Liver (tissue), 9 donors: Measurements from ENCODE around the gene TK1. TPM values are rescaled to one million over a fixed set of nuclear protein-coding genes. Genes with fewer than 3 reads are reported as not detected.

Experiments
- DNase-seq: peaks from one replicate; pipeline ENCODE4 v3.0.0-alpha.2; 2017; ENCODE audit warnings: low spot score
- H3K27ac ChIP-seq, 2 donors: one replicate each; pipeline ENCODE4 v1.7.0; 2013; ENCODE audit warnings: inconsistent platforms in 2 of 2, low read length in 2 of 2, control low read depth in 1 of 2, low read depth in 1 of 2, mild to moderate bottlenecking in 1 of 2
- H3K27me3 ChIP-seq, 4 donors: one replicate each; pipeline versions ENCODE4 v1.6.1 to v1.7.0; 2013; ENCODE audit warnings: low read length in 3 of 4, inconsistent platforms in 1 of 4, mild to moderate bottlenecking in 1 of 4, moderate library complexity in 1 of 4; ENCODE audit not compliant: control insufficient read depth in 4 of 4, insufficient read depth in 4 of 4
- H3K36me3 ChIP-seq, 4 donors: one replicate each; pipeline versions ENCODE4 v1.6.1 to v1.7.0; 2013; ENCODE audit warnings: low read length in 3 of 4, mild to moderate bottlenecking in 3 of 4, low read depth in 1 of 4, moderate library complexity in 1 of 4; ENCODE audit not compliant: control insufficient read depth in 4 of 4, insufficient read depth in 3 of 4
- H3K4me1 ChIP-seq, 4 donors: one replicate each; pipeline versions ENCODE4 v1.6.1 to v1.7.0; 2013; ENCODE audit warnings: low read length in 3 of 4, mild to moderate bottlenecking in 3 of 4, moderate library complexity in 1 of 4; ENCODE audit not compliant: control insufficient read depth in 4 of 4, insufficient read depth in 4 of 4
- H3K4me3 ChIP-seq, 3 donors: one replicate each; pipeline versions ENCODE4 v1.6.1 to v1.7.0; 2013; ENCODE audit warnings: low read length in 3 of 3, control low read depth in 1 of 3, low read depth in 1 of 3, mild to moderate bottlenecking in 1 of 3
- H3K9ac ChIP-seq, 2 donors: one replicate each; pipeline ENCODE4 v1.7.0; 2013; ENCODE audit warnings: low read length in 2 of 2, mild to moderate bottlenecking in 2 of 2, moderate library complexity in 2 of 2, control low read depth in 1 of 2, low read depth in 1 of 2
- H3K9me3 ChIP-seq, 4 donors: one replicate each; pipeline versions ENCODE4 v1.6.1 to v1.7.0; 2013; ENCODE audit warnings: low read length in 3 of 4; ENCODE audit not compliant: control insufficient read depth in 4 of 4
- ATF3 ChIP-seq: IDR thresholded peaks from 2 replicates; pipeline ENCODE4 v1.6.1; 2016; ENCODE audit warnings: antibody characterized with exemption
- CTCF ChIP-seq: fragments of 150-350 bp; IDR thresholded peaks from 2 replicates; pipeline ENCODE4 v1.5.1; 2017; ENCODE audit warnings: improper control_type of control experiment, low read depth, low read length; ENCODE audit not compliant: missing input control
- EGR1 ChIP-seq, 2 donors: IDR thresholded peaks; 2 replicates each; pipeline ENCODE4 v1.6.1; 2016 to 2018; ENCODE audit warnings: antibody characterized with exemption in 2 of 2, low read depth in 2 of 2
- FOXA1 ChIP-seq: IDR thresholded peaks from 2 replicates; pipeline ENCODE4 v1.6.1; 2016; ENCODE audit warnings: antibody characterized with exemption
- GABPA ChIP-seq, 2 donors: IDR thresholded peaks in 1 of 2; conservative IDR thresholded peaks in 1 of 2; 2 replicates each; pipeline ENCODE4 v1.6.1; 2016; ENCODE audit warnings: antibody characterized with exemption in 2 of 2, mild to moderate bottlenecking in 1 of 2, moderate library complexity in 1 of 2
- HNF4A ChIP-seq, 2 donors: conservative IDR thresholded peaks; 2 replicates each; pipeline ENCODE4 v1.6.1; 2016; ENCODE audit warnings: antibody characterized with exemption in 2 of 2, mild to moderate bottlenecking in 2 of 2
- HNF4G ChIP-seq: IDR thresholded peaks from 2 replicates; pipeline ENCODE4 v1.6.1; 2016; ENCODE audit warnings: antibody characterized with exemption
- JUND ChIP-seq, 2 donors: IDR thresholded peaks; 2 replicates each; pipeline ENCODE4 v1.6.1; 2016; ENCODE audit warnings: antibody characterized with exemption in 2 of 2
- MAX ChIP-seq: IDR thresholded peaks from 2 replicates; pipeline ENCODE4 v1.6.1; 2016; ENCODE audit warnings: antibody characterized with exemption
- NR2F2 ChIP-seq: IDR thresholded peaks from 2 replicates; pipeline ENCODE4 v1.6.1; 2016; ENCODE audit warnings: antibody characterized with exemption
- RAD21 ChIP-seq, 2 donors: IDR thresholded peaks; 2 replicates each; pipeline ENCODE4 v1.6.1; 2016; ENCODE audit warnings: antibody characterized with exemption in 2 of 2, mild to moderate bottlenecking in 2 of 2
- REST ChIP-seq: IDR thresholded peaks from 2 replicates; pipeline ENCODE4 v1.6.1; 2016; ENCODE audit warnings: antibody characterized with exemption, mild to moderate bottlenecking
- RXRA ChIP-seq, 2 donors: IDR thresholded peaks; 2 replicates each; pipeline ENCODE4 v1.6.1; 2017 to 2018; ENCODE audit warnings: antibody characterized with exemption in 2 of 2, mild to moderate bottlenecking in 1 of 2
- SP1 ChIP-seq: IDR thresholded peaks from 2 replicates; pipeline ENCODE4 v1.6.1; 2018; ENCODE audit warnings: antibody characterized with exemption, mild to moderate bottlenecking
- TAF1 ChIP-seq: conservative IDR thresholded peaks from 2 replicates; pipeline ENCODE4 v1.6.1; 2016; ENCODE audit warnings: antibody characterized with exemption, mild to moderate bottlenecking
- YY1 ChIP-seq: IDR thresholded peaks from 2 replicates; pipeline ENCODE4 v1.6.1; 2016; ENCODE audit warnings: antibody characterized with exemption, mild to moderate bottlenecking
- ZBTB33 ChIP-seq: IDR thresholded peaks from 2 replicates; pipeline ENCODE4 v1.6.1; 2016; ENCODE audit warnings: antibody characterized with exemption
- WGBS: extraction: QIAGEN DNeasy Blood & Tissue Kit; methylation state at CpG from one replicate; pipeline ENCODE4 v1.1.7; 2013; 5-methylcytosine and 5-hydroxymethylcytosine counted together
- polyA plus RNA-seq, 2 donors: library from polyadenylated mRNA; stranded (reverse) in 1 of 2; unstranded in 1 of 2; fragments of 200-250 nt in 1 of 2; fragments of >200 nt in 1 of 2; fragmentation: Nextera tagmentation in 1 of 2; extraction: Ambion mirVana in 1 of 2; gene quantifications; one replicate each; pipeline versions ENCODE4 v1.2.1 to v1.2.3, GENCODE V29; 2013 to 2015
- total RNA-seq, 2 donors: library from RNA; depleted of rRNA; stranded (reverse); fragments of >200 nt; gene quantifications; one replicate each; pipeline ENCODE4 v1.2.3, GENCODE V29; 2014
- donor health status: healthy.
- donor health status: healthy.
- donor health status: healthy.
- donor health status: healthy.
- donor health status: healthy.

The TK1 gene
- total and polyA plus RNA-seq, 4 donors, result 0.84 to 97.6 (median 10.1) TPM

- Histone ChIP-seq H3K9ac (no peak overlapping the region), H3K27me3 (peaks cover 0 to 5% (median 4%) of the 10 kb centered on the region in 4 donors), H3K27ac (no peak overlapping the region), H3K4me1 (no peaks in the 10 kb centered on the region), H3K36me3 (no peaks in the 10 kb centered on the region), H3K4me3 (no peak overlapping the region), H3K9me3 (no peaks in the 10 kb centered on the region)
- no peak for DNase-seq
- no peak for TF ChIP-seq HNF4A (conservative IDR thresholded peaks at IDR 0.05)
- TF ChIP-seq RXRA (IDR thresholded peaks at IDR 0.05), result no peak
- 89% methylated on average over 10 of the region's 10 CpGs for WGBS
Observed at GRCh38 chr17:78233678-78234077, 46.8 kb upstream of the TK1 start.

GRCh38 chr17:78232859-78233173 is 46.0 kb upstream of the TK1 start:
- Histone ChIP-seq H3K9ac (no peak overlapping the region), H3K36me3 (no peaks in the 10 kb centered on the region), H3K27ac (no peak overlapping the region), H3K27me3 (peaks cover 0 to 5% (median 4%) of the 10 kb centered on the region in 4 donors), H3K9me3 (no peaks in the 10 kb centered on the region), H3K4me3 (no peak overlapping the region), H3K4me1 (no peaks in the 10 kb centered on the region)
- WGBS, result 95% methylated on average over 2 of the region's 2 CpGs
- TF ChIP-seq TAF1 (no peak), ATF3 (no peak), HNF4G (no peak), RXRA (IDR thresholded peaks at IDR 0.05) (no peak), FOXA1 (no peak), CTCF (no peak), YY1 (no peak), EGR1 (IDR thresholded peaks at IDR 0.05; ENCODE audit: low read depth in 2 of 2) (no peak), JUND (IDR thresholded peaks at IDR 0.05) (no peak), NR2F2 (no peak)
- no peak for DNase-seq

- no peaks in the 10 kb centered on the region for H3K4me1 ChIP-seq
- H3K9me3 ChIP-seq, result no peaks in the 10 kb centered on the region
- peak overlapping the region in 1 of 3 donors; percentile 25 for H3K4me3 ChIP-seq
- DNase-seq, result no peak
- WGBS, result 18% methylated on average over 55 of the region's 55 CpGs
- no peak overlapping the region for H3K27ac ChIP-seq
- H3K9ac ChIP-seq, result no peak overlapping the region
- no peaks in the 10 kb centered on the region for H3K36me3 ChIP-seq
- peaks cover 0 to 5% (median 4%) of the 10 kb centered on the region in 4 donors for H3K27me3 ChIP-seq
- TF ChIP-seq RAD21 (IDR thresholded peaks at IDR 0.05) (no peak), ATF3 (no peak), YY1 (no peak), ZBTB33 (no peak), GABPA (IDR thresholded peaks at IDR 0.05 in 1 of 2, conservative IDR thresholded peaks at IDR 0.05 in 1 of 2) (no peak), NR2F2 (no peak), JUND (IDR thresholded peaks at IDR 0.05) (no peak), EGR1 (IDR thresholded peaks at IDR 0.05; ENCODE audit: low read depth in 2 of 2) (no peak), TAF1 (no peak), REST (no peak), MAX (no peak), SP1 (no peak), HNF4A (conservative IDR thresholded peaks at IDR 0.05) (no peak), HNF4G (no peak)
Observed at GRCh38 chr17:78231991-78232858, 45.4 kb upstream of the TK1 start.
